C4-2B (cell line): Measurements from ENCODE around the gene APP.

Experiments
- H3K27ac ChIP-seq: fragments of 450-650 bp; 2 replicates; pipeline ENCODE4 v1.5.1; 2017
- CTCF ChIP-seq: fragments of 450-650 bp; conservative IDR thresholded peaks from 2 replicates; pipeline ENCODE4 v1.5.1; 2017; ENCODE audit warnings: mild to moderate bottlenecking
- ZFX ChIP-seq: fragments of 450-650 bp; IDR thresholded peaks from 2 replicates; pipeline ENCODE4 v1.6.1; 2017

APP gene

GRCh38 chr21:26120828-26121227, 49.7 kb downstream of the APP start:
- H3K27ac ChIP-seq = no peak overlapping the region
- TF ChIP-seq ZFX (no peak), CTCF (no peak)

- TF ChIP-seq ZFX = no peak
- no peak for TF ChIP-seq CTCF
- H3K27ac ChIP-seq = no peak overlapping the region
Measured at GRCh38 chr21:26119906-26120305, 50.7 kb downstream of the APP start.

GRCh38 chr21:26118938-26119540, 51.5 kb downstream of the APP start:
- no peak overlapping the region for H3K27ac ChIP-seq
- TF ChIP-seq CTCF (no peak), ZFX (no peak)

- no peak overlapping the region for H3K27ac ChIP-seq
- no peak for TF ChIP-seq ZFX
Measured at GRCh38 chr21:26117972-26118367, 52.6 kb downstream of the APP start.

GRCh38 chr21:26117324-26117971, 53.1 kb downstream of the APP start:
- H3K27ac ChIP-seq = no peak overlapping the region
- TF ChIP-seq CTCF = no peak
- no peak for TF ChIP-seq ZFX

- H3K27ac ChIP-seq = peak overlapping the region; percentile 34; the same call in 1 of the 2 replicates
- no peak for TF ChIP-seq CTCF
- no peak for TF ChIP-seq ZFX
Measured at GRCh38 chr21:26116456-26117011, 54.0 kb downstream of the APP start.

GRCh38 chr21:26115899-26116298, 54.7 kb downstream of the APP start:
- TF ChIP-seq CTCF (no peak), ZFX (no peak)

More at GRCh38 chr21:26115899-26116298, 54.7 kb downstream of the APP start:
- H3K27ac ChIP-seq = no peak overlapping the region
